HUES64 (cell line): Measurements from ENCODE around the gene JPH2.

Experiments
- H3K27ac ChIP-seq: 2 replicates; pipeline ENCODE4 v1.7.0; 2013; ENCODE audit warnings: low read depth, low read length, inconsistent platforms
- H3K27me3 ChIP-seq: 2 replicates; pipeline ENCODE4 v1.6.1; 2013; ENCODE audit warnings: mild to moderate bottlenecking, low read length; ENCODE audit not compliant: insufficient read depth
- H3K36me3 ChIP-seq: 2 replicates; pipeline ENCODE4 v1.6.1; 2013; ENCODE audit warnings: mild to moderate bottlenecking, low read length; ENCODE audit not compliant: insufficient read depth
- H3K4me1 ChIP-seq: 2 replicates; pipeline ENCODE4 v1.6.1; 2013; ENCODE audit warnings: mild to moderate bottlenecking, low read length, moderate library complexity; ENCODE audit not compliant: insufficient read depth
- H3K4me3 ChIP-seq: 2 replicates; pipeline ENCODE4 v1.5.1; 2013; ENCODE audit warnings: mild to moderate bottlenecking, low read length, moderate library complexity
- H3K9ac ChIP-seq: 2 replicates; pipeline ENCODE4 v1.6.1; 2013; ENCODE audit warnings: mild to moderate bottlenecking, low read depth, low read length
- H3K9me3 ChIP-seq: 2 replicates; pipeline ENCODE4 v1.6.1; 2013; ENCODE audit warnings: low read depth, low read length; ENCODE audit not compliant: insufficient read depth
- WGBS: fragments of 150-250, 120-280 bp; methylation state at CpG from one replicate; pipeline ENCODE4 v1.1.7; 2013; ENCODE audit warnings: missing lambda C conversion rate; 5-methylcytosine and 5-hydroxymethylcytosine counted together

Gene JPH2

GRCh38 chr20:44186201-44186600 is 787 bp downstream of the JPH2 start:
- 85% methylated on average over 14 of the region's 14 CpGs for WGBS
- Histone ChIP-seq H3K4me1 (peaks cover 17% of the 10 kb centered on the region), H3K4me3 (peak overlapping the region; percentile 59; the same call in 1 of the 2 replicates), H3K36me3 (no peaks in the 10 kb centered on the region), H3K9me3 (no peaks in the 10 kb centered on the region), H3K9ac (no peak overlapping the region), H3K27ac (no peak overlapping the region), H3K27me3 (no peaks in the 10 kb centered on the region)

GRCh38 chr20:44185574-44185973 is 1.4 kb downstream of the JPH2 start:
- Histone ChIP-seq H3K9ac (no peak overlapping the region), H3K27ac (no peak overlapping the region), H3K4me3 (no peak overlapping the region), H3K27me3 (no peaks in the 10 kb centered on the region), H3K36me3 (no peaks in the 10 kb centered on the region), H3K4me1 (peaks cover 24% of the 10 kb centered on the region), H3K9me3 (no peaks in the 10 kb centered on the region)
- WGBS = 91% methylated on average over 4 of the region's 4 CpGs

- Histone ChIP-seq H3K4me1 (peaks cover 26% of the 10 kb centered on the region), H3K27me3 (no peaks in the 10 kb centered on the region), H3K27ac (no peak overlapping the region), H3K9me3 (no peaks in the 10 kb centered on the region), H3K36me3 (no peaks in the 10 kb centered on the region), H3K4me3 (no peak overlapping the region), H3K9ac (no peak overlapping the region)
- WGBS = 86% methylated on average over 7 of the region's 7 CpGs
These were observed 3.7 kb downstream of the JPH2 start for GRCh38 chr20:44183282-44183681.

GRCh38 chr20:44182863-44183262 is 4.1 kb downstream of the JPH2 start:
- H3K9ac ChIP-seq = no peak overlapping the region
- H3K9me3 ChIP-seq = no peaks in the 10 kb centered on the region
- H3K27me3 ChIP-seq = no peaks in the 10 kb centered on the region
- no peak overlapping the region for H3K4me3 ChIP-seq
- WGBS = 79% methylated on average over 3 of the region's 3 CpGs
- H3K36me3 ChIP-seq = no peaks in the 10 kb centered on the region
- H3K27ac ChIP-seq = no peak overlapping the region
- H3K4me1 ChIP-seq = peaks cover 21% of the 10 kb centered on the region

- Histone ChIP-seq H3K36me3 (no peaks in the 10 kb centered on the region), H3K4me3 (no peak overlapping the region), H3K9me3 (no peaks in the 10 kb centered on the region), H3K9ac (no peak overlapping the region), H3K4me1 (peaks cover 15% of the 10 kb centered on the region), H3K27me3 (no peaks in the 10 kb centered on the region), H3K27ac (no peak overlapping the region)
- 71% methylated on average over 12 of the region's 13 CpGs for WGBS
These were observed 4.7 kb downstream of the JPH2 start for GRCh38 chr20:44182135-44182765.

GRCh38 chr20:44181611-44182010 is 5.4 kb downstream of the JPH2 start:
- Histone ChIP-seq H3K4me1 (peaks cover 15% of the 10 kb centered on the region), H3K27ac (peak overlapping the region; percentile 15; the same call in 1 of the 2 replicates), H3K4me3 (no peak overlapping the region), H3K27me3 (no peaks in the 10 kb centered on the region), H3K9me3 (no peaks in the 10 kb centered on the region), H3K9ac (no peak overlapping the region), H3K36me3 (no peaks in the 10 kb centered on the region)
- 68% methylated on average over 6 of the region's 11 CpGs for WGBS

- WGBS = 59% methylated on average over 9 of the region's 9 CpGs
These were observed 6.2 kb downstream of the JPH2 start for GRCh38 chr20:44180814-44181213.

GRCh38 chr20:44176833-44177534 is 10.0 kb downstream of the JPH2 start:
- Histone ChIP-seq H3K9ac (no peak overlapping the region), H3K27ac (no peak overlapping the region), H3K27me3 (no peaks in the 10 kb centered on the region), H3K9me3 (no peaks in the 10 kb centered on the region), H3K4me3 (no peak overlapping the region), H3K4me1 (peaks cover 15% of the 10 kb centered on the region), H3K36me3 (no peaks in the 10 kb centered on the region)
- 89% methylated on average over 13 of the region's 14 CpGs for WGBS

More at GRCh38 chr20:44180814-44181213, 6.2 kb downstream of the JPH2 start:
- Histone ChIP-seq H3K9ac (peak overlapping the region; percentile 37; the same call in 1 of the 2 replicates), H3K4me1 (peaks cover 15% of the 10 kb centered on the region), H3K9me3 (no peaks in the 10 kb centered on the region), H3K27ac (0 out of 2 replicates have a peak overlapping the region, but pooled peaks have one; percentile 32), H3K4me3 (no peak overlapping the region), H3K36me3 (no peaks in the 10 kb centered on the region), H3K27me3 (no peaks in the 10 kb centered on the region)

GRCh38 chr20:44174996-44175765 is 11.8 kb downstream of the JPH2 start:
- no peak overlapping the region for H3K27ac ChIP-seq

GRCh38 chr20:44173846-44174245 is 13.1 kb downstream of the JPH2 start:
- Histone ChIP-seq H3K36me3 (no peaks in the 10 kb centered on the region), H3K4me1 (no peaks in the 10 kb centered on the region), H3K9ac (no peak overlapping the region), H3K27ac (no peak overlapping the region), H3K9me3 (no peaks in the 10 kb centered on the region), H3K27me3 (no peaks in the 10 kb centered on the region), H3K4me3 (no peak overlapping the region)
- WGBS = 92% methylated on average over 8 of the region's 8 CpGs

More at GRCh38 chr20:44174996-44175765, 11.8 kb downstream of the JPH2 start:
- Histone ChIP-seq H3K27me3 (no peaks in the 10 kb centered on the region), H3K4me3 (no peak overlapping the region), H3K9me3 (no peaks in the 10 kb centered on the region), H3K4me1 (no peaks in the 10 kb centered on the region), H3K36me3 (no peaks in the 10 kb centered on the region), H3K9ac (no peak overlapping the region)
- WGBS = 96% methylated on average over 13 of the region's 13 CpGs

- no peak overlapping the region for H3K4me3 ChIP-seq
- no peak overlapping the region for H3K27ac ChIP-seq
- WGBS = 92% methylated on average over 5 of the region's 5 CpGs
These were observed 13.9 kb downstream of the JPH2 start for GRCh38 chr20:44173116-44173515.

More at GRCh38 chr20:44173116-44173515, 13.9 kb downstream of the JPH2 start:
- H3K9me3 ChIP-seq = no peaks in the 10 kb centered on the region
- no peaks in the 10 kb centered on the region for H3K4me1 ChIP-seq
- H3K27me3 ChIP-seq = no peaks in the 10 kb centered on the region
- no peak overlapping the region for H3K9ac ChIP-seq
- H3K36me3 ChIP-seq = no peaks in the 10 kb centered on the region
